ENCODE data around the gene C1QTNF3.

DNA sequence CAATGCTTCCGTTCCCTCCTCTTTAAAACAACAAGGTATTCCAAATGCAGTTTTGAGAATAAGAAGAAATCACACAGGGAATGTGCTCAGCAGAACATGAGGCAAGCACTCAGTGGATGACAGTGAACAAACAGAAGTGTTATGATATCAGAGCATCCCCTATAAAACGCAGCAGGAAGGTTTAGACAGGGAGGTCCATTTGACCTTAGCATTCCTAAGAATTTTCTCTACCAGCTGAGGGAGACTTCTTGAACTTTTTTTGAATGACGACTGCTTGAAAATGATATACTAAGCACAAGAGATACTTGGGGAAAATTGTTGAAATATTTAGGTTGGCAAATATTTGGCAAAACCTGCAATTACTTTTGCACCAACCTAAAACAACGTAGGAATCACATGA lies 39.1 kb downstream of the C1QTNF3 start:
- TF ChIP-seq RFX5 (IDR thresholded peaks at IDR 0.05; ENCODE audit: borderline replicate concordance, low read depth, low read length), result no peak
- TF ChIP-seq, protein P1, sequence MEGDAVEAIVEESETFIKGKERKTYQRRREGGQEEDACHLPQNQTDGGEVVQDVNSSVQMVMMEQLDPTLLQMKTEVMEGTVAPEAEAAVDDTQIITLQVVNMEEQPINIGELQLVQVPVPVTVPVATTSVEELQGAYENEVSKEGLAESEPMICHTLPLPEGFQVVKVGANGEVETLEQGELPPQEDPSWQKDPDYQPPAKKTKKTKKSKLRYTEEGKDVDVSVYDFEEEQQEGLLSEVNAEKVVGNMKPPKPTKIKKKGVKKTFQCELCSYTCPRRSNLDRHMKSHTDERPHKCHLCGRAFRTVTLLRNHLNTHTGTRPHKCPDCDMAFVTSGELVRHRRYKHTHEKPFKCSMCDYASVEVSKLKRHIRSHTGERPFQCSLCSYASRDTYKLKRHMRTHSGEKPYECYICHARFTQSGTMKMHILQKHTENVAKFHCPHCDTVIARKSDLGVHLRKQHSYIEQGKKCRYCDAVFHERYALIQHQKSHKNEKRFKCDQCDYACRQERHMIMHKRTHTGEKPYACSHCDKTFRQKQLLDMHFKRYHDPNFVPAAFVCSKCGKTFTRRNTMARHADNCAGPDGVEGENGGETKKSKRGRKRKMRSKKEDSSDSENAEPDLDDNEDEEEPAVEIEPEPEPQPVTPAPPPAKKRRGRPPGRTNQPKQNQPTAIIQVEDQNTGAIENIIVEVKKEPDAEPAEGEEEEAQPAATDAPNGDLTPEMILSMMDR (IDR thresholded peaks at IDR 0.05; ENCODE audit: control extremely low read depth in 1 of 3, insufficient read depth in 1 of 3, low read depth in 1 of 3, low read length in 3 of 3), result no peak
- TF ChIP-seq POLR2A (IDR thresholded peaks at IDR 0.05; ENCODE audit: control extremely low read depth in 1 of 2, low read depth in 2 of 2, low read length in 2 of 2), result no peak
- no peak for TF ChIP-seq HDAC6 (IDR thresholded peaks at IDR 0.05; ENCODE audit: low read depth, low read length)
- TF ChIP-seq TCF12 (IDR thresholded peaks at IDR 0.05; ENCODE audit: low read depth, low read length), result no peak
- TF ChIP-seq ATF3 (IDR thresholded peaks at IDR 0.05; ENCODE audit: insufficient read depth, low read depth, low read length), result no peak
- TF ChIP-seq TBP (IDR thresholded peaks at IDR 0.05; ENCODE audit: low read depth, low read length), result no peak
- TF ChIP-seq EGR1 (IDR thresholded peaks at IDR 0.05; ENCODE audit: borderline replicate concordance, low read depth, low read length), result no peak
- TF ChIP-seq GABPA (IDR thresholded peaks at IDR 0.05; ENCODE audit: borderline replicate concordance, insufficient read depth, low read length), result no peak
- no peak for TF ChIP-seq EP300 (IDR thresholded peaks at IDR 0.05; ENCODE audit: borderline replicate concordance in 1 of 2, low read depth in 2 of 2, low read length in 2 of 2)
- no peak for TF ChIP-seq EZH2 (IDR thresholded peaks at IDR 0.05; ENCODE audit: low read depth, low read length, severe bottlenecking)
- TF ChIP-seq, protein P2, sequence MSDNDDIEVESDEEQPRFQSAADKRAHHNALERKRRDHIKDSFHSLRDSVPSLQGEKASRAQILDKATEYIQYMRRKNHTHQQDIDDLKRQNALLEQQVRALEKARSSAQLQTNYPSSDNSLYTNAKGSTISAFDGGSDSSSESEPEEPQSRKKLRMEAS (IDR thresholded peaks at IDR 0.05), result no peak
- no peak for TF ChIP-seq SP1 (IDR thresholded peaks at IDR 0.05; ENCODE audit: low read depth, low read length)
- no peak for TF ChIP-seq CHD1 (IDR thresholded peaks at IDR 0.05; ENCODE audit: low read depth, low read length)
